GM12878 (cell line): ENCODE measurements around the gene SMG9. TPM values are rescaled to one million over a fixed set of nuclear protein-coding genes. Genes with fewer than 3 reads are reported as not detected.

ENCODE experiments used
- ATAC-seq: fragments of 200-7000 bp; cut with Tn5 transposase; 3 replicates; pipeline ENCODE4 v1.9.1; 2020; ENCODE audit warnings: mild to moderate bottlenecking, moderate library complexity
- BruUV-seq: library from RNA; stranded (reverse); fragments of 400-500 nt; replicated peaks from 2 replicates; lab custom pipeline; 2021; lab: Mats Ljungman, UMichigan
- CTCF ChIA-PET: fragments of 300-600 bp; sonication (Branson Sonifier 250); formaldehyde crosslinking; extraction: SDS; loops from one replicate; lab custom pipeline; 2021; ENCODE audit warnings: inconsistent platforms; lab: Yijun Ruan, JAX
- POLR2A ChIA-PET: fragments of 350-600 bp; formaldehyde crosslinking; extraction: SDS; loops from one replicate; lab custom pipeline; 2021; ENCODE audit warnings: inconsistent platforms; lab: Charles Lee
- RAD21 ChIA-PET: fragments of 300-600 bp; sonication (Branson Sonifier 250); formaldehyde crosslinking; loops from one replicate; lab custom pipeline; 2023; ENCODE audit warnings: antibody characterized with exemption; ENCODE audit not compliant: unreplicated experiment; lab: Charles Lee
- SMC1A ChIA-PET: fragments of 300-600 bp; sonication (Branson Sonifier 250); formaldehyde crosslinking; loops from one replicate; lab custom pipeline; 2023; ENCODE audit not compliant: unreplicated experiment, uncharacterized antibody; lab: Charles Lee
- DNase-seq: peaks from one replicate; pipeline ENCODE4 v3.0.0-alpha.2; 2011; ENCODE audit warnings: low read depth, low spot score
- FAIRE-seq: peaks from 3 replicates; lab custom pipeline; 2011; peaks lifted over from hg19 to GRCh38; lab: Jason Lieb, UNC
- H2AFZ ChIP-seq: 2 replicates; pipeline ENCODE4 v1.6.0; 2011; ENCODE audit warnings: low read depth, low read length, control low read depth; ENCODE audit not compliant: control insufficient read depth
- H3K27ac ChIP-seq: 2 replicates; pipeline ENCODE4 v1.5.1; 2011; ENCODE audit warnings: control low read depth; ENCODE audit not compliant: control insufficient read depth, insufficient read depth
- H3K27me3 ChIP-seq, 2 experiments: replicated peaks in 1 of 2; 2 replicates each; pipeline versions ENCODE4 v1.6.0 to v1.6.1; 2011; ENCODE audit warnings: low read length in 1 of 2; ENCODE audit not compliant: control insufficient read depth in 2 of 2, insufficient read depth in 2 of 2
- H3K36me3 ChIP-seq, 2 experiments: 2 replicates each; pipeline ENCODE4 v1.5.1; 2011; ENCODE audit warnings: low read length in 1 of 2; ENCODE audit not compliant: control insufficient read depth in 2 of 2, insufficient read depth in 2 of 2
- H3K4me1 ChIP-seq: 2 replicates; pipeline ENCODE4 v1.6.1; 2011; ENCODE audit warnings: mild to moderate bottlenecking, low read length, moderate library complexity, mixed read lengths; ENCODE audit not compliant: control insufficient read depth, insufficient read depth
- H3K4me2 ChIP-seq: 2 replicates; pipeline ENCODE4 v1.6.0; 2011; ENCODE audit warnings: control low read depth; ENCODE audit not compliant: control insufficient read depth, insufficient read depth
- H3K4me3 ChIP-seq: fragments of 200-600 bp; sonication (generic); 2 replicates; pipeline ENCODE4 v1.5.1; 2016
- H3K79me2 ChIP-seq: 2 replicates; pipeline ENCODE4 v1.6.0; 2011; ENCODE audit warnings: low read length; ENCODE audit not compliant: control insufficient read depth, insufficient read depth
- H3K9ac ChIP-seq: 2 replicates; pipeline ENCODE4 v1.8.0; 2011; ENCODE audit warnings: low read length, control low read depth, mixed read lengths; ENCODE audit not compliant: control insufficient read depth, insufficient read depth
- H3K9me3 ChIP-seq: replicated peaks from 3 replicates; pipeline ENCODE4 v1.5.1; 2011; ENCODE audit warnings: mild to moderate bottlenecking, low read length; ENCODE audit not compliant: control insufficient read depth, insufficient read depth
- H4K20me1 ChIP-seq: 2 replicates; pipeline ENCODE4 v1.6.0; 2011; ENCODE audit not compliant: control insufficient read depth, insufficient read depth
- BCLAF1 ChIP-seq: fragments of 450-650 bp; IDR thresholded peaks from 2 replicates; pipeline ENCODE4 v1.6.1; 2017; ENCODE audit warnings: antibody characterized with exemption, mild to moderate bottlenecking, moderate library complexity
- IKZF1 ChIP-seq: fragments of 450-650 bp; conservative IDR thresholded peaks from 2 replicates; pipeline ENCODE4 v1.6.1; 2017; ENCODE audit warnings: antibody characterized with exemption, mild to moderate bottlenecking
- PKNOX1 ChIP-seq: fragments of 450-650 bp; IDR thresholded peaks from 2 replicates; pipeline ENCODE4 v1.6.1; 2016; ENCODE audit warnings: mild to moderate bottlenecking
- RAD51 ChIP-seq: fragments of 450-650 bp; IDR thresholded peaks from 2 replicates; pipeline ENCODE4 v1.6.1; 2016; ENCODE audit warnings: moderate library complexity, mild to moderate bottlenecking, inconsistent platforms
- YY1 ChIP-seq: IDR thresholded peaks from 2 replicates; pipeline ENCODE4 v1.6.1; 2011; ENCODE audit warnings: low read depth, mild to moderate bottlenecking, low read length
- ZBTB11 ChIP-seq: fragments of 450-650 bp; formaldehyde crosslinking; IDR thresholded peaks from 2 replicates; pipeline ENCODE4 v1.5.0; 2022; ENCODE audit warnings: mild to moderate bottlenecking, missing genetic modification characterization
- ZBTB4 ChIP-seq: fragments of 450-650 bp; formaldehyde crosslinking; IDR thresholded peaks from 2 replicates; pipeline ENCODE4 v1.4.0; 2022; ENCODE audit warnings: mild to moderate bottlenecking, moderate library complexity
- ZNF274 ChIP-seq: IDR thresholded peaks from one replicate; pipeline ENCODE4 v1.8.0; 2011; ENCODE audit not compliant: insufficient read length, insufficient read depth
- WGBS: methylation state at CpG from one replicate; pipeline ENCODE4 v1.1.6; 2016; ENCODE audit warnings: low lambda C conversion rate; ENCODE audit not compliant: insufficient replicate concordance, insufficient coverage; ENCODE audit errors: missing lambda C conversion rate; 5-methylcytosine and 5-hydroxymethylcytosine counted together
- in situ Hi-C: fragments of 300-500 bp; cut with MboI; formaldehyde crosslinking; loops from 9 replicates; pipeline ENCODE4 v1.14.3; 2018; ENCODE audit warnings: mixed read lengths
- intact Hi-C: fragments of 100-400 bp; cut with micrococcal nuclease; formaldehyde crosslinking; loops from one replicate; pipeline ENCODE4 v1.14.2; 2022; ENCODE audit not compliant: unreplicated experiment
- polyA plus RNA-seq, 11 experiments: library from polyadenylated mRNA; depleted of rRNA in 4 of 11; unstranded in 6 of 11; stranded (reverse) in 5 of 11; fragments of >200 nt; fragmentation: Nextera tagmentation in 4 of 11; fragmentation: Illumina TruSeq in 1 of 11; extraction: Ambion mirVana in 4 of 11; extraction: Trizol in 1 of 11; gene quantifications; 1 replicate in 1 of 11; 2 replicates in 10 of 11; pipeline versions ENCODE4 v1.2.1 to v1.2.3, GENCODE V29; 2011 to 2016; ENCODE audit warnings: inconsistent platforms in 2 of 11, missing spikeins in 2 of 11, low read depth in 1 of 11
- total RNA-seq, 4 experiments: library from RNA; depleted of rRNA in 3 of 4; stranded (reverse); fragments of >200 nt in 3 of 4; fragmentation: Illumina TruSeq in 1 of 4; extraction: Trizol in 1 of 4; gene quantifications; 2 replicates each; pipeline versions ENCODE4 v1.2.1 to v1.2.3, GENCODE V29; 2013 to 2021

The SMG9 gene
- total and polyA plus RNA-seq, 10 of the 15 experiments (the other 5 are each of a cell fraction or from before 2014, with no cell fraction given) = 0.69 to 52.2 (median 28.1) TPM

- TF ChIP-seq ZBTB11 (CRISPR knock-in tag) (no peak), RAD51 (no peak), YY1 (no peak)
These were observed 44.9 kb upstream of the SMG9 start (continued) for GRCh38 chr19:43799502-43800142.

GRCh38 chr19:43798546-43799409 lies 44.0 kb upstream of the SMG9 start:
- H3K4me1 ChIP-seq = peaks cover 4% of the 10 kb centered on the region
- in situ Hi-C loops (no loop called here), intact Hi-C loops (no loop called here)
- ChIA-PET RAD21 (no interaction called here), CTCF (no interaction called here), SMC1A (no interaction called here), POLR2A (no interaction called here)
- 0 out of 2 replicates have a peak, but pooled peaks cover 2% of the 10 kb centered on the region for H4K20me1 ChIP-seq
- FAIRE-seq = no peak
- DNase-seq = no peak
- peak overlapping the region; percentile 69 for H2AFZ ChIP-seq
- H3K27ac ChIP-seq = no peak overlapping the region
- 0 out of 2 replicates have a peak overlapping the region, but pooled peaks have one; percentile 8 for H3K9ac ChIP-seq
- WGBS = 28% methylated on average over 63 of the region's 70 CpGs
- no peaks in the 10 kb centered on the region for H3K36me3 ChIP-seq
- no TSS peak for BruUV-seq
- H3K9me3 ChIP-seq = no peaks in the 10 kb centered on the region; the same call in 2 of the 3 replicates
- H3K4me3 ChIP-seq = peak overlapping the region; percentile 60; the same call in 1 of the 2 replicates
- no peaks in the 10 kb centered on the region for H3K27me3 ChIP-seq
- no peaks in the 10 kb centered on the region for H3K79me2 ChIP-seq
- H3K4me2 ChIP-seq = peak overlapping the region; percentile 95
- ATAC-seq = peak; percentile 67
- no peak for TF ChIP-seq ZBTB4
- no peak for TF ChIP-seq PKNOX1
- TF ChIP-seq BCLAF1 = no peak
- TF ChIP-seq ZNF274 = no peak
- TF ChIP-seq IKZF1 = 0 out of 2 replicates have a peak, but pooled peaks have one; percentile 19
